GM13977 (cell line): ENCODE measurements around the gene HMGB2.

Experiments
- DNase-seq: peaks from one replicate; pipeline ENCODE4 v3.0.0; 2012; ENCODE audit warnings: low spot score
- CTCF ChIP-seq: IDR thresholded peaks from 2 replicates; pipeline ENCODE4 v1.5.1; 2012; ENCODE audit warnings: mild to moderate bottlenecking, control low read depth; ENCODE audit not compliant: insufficient read depth; ENCODE audit errors: extremely low read depth, missing control alignments
- in situ Hi-C: fragments of 300-500 bp; cut with MboI; formaldehyde crosslinking; loops from one replicate; pipeline ENCODE4 v1.12.0; 2022; ENCODE audit warnings: low sequenced_read_pairs, low pct_unique_long_range_greater_than_20kb, mixed read lengths, inconsistent platforms; ENCODE audit not compliant: unreplicated experiment

The HMGB2 gene

GRCh38 chr4:173284463-173284862 lies 49.7 kb downstream of the HMGB2 start:
- no peak for TF ChIP-seq CTCF
- in situ Hi-C loops: no loop called here
- no peak for DNase-seq

GRCh38 chr4:173282626-173283025 lies 51.5 kb downstream of the HMGB2 start:
- in situ Hi-C loops: no loop called here

GRCh38 chr4:173282256-173282562 lies 51.9 kb downstream of the HMGB2 start:
- TF ChIP-seq CTCF: no peak
- in situ Hi-C loops: no loop called here
- no peak for DNase-seq

More at GRCh38 chr4:173282626-173283025, 51.5 kb downstream of the HMGB2 start:
- TF ChIP-seq CTCF: no peak
- DNase-seq: no peak

GRCh38 chr4:173281406-173282255 lies 52.5 kb downstream of the HMGB2 start:
- no peak for DNase-seq
- in situ Hi-C loops: no loop called here
- TF ChIP-seq CTCF: no peak
